Activated CD4-positive, alpha-beta T cell treated with anti-CD3 and anti-CD28 coated beads, Interleukin-10, Interleukin-2, amounts not matched to agents 100 ng/mL and 50 ng/mL, durations not matched to agents 16 hours and 8 hours (primary cell): ENCODE results near the gene ITGA2.

ENCODE experiments used
- DNase-seq: peaks from one replicate; pipeline ENCODE4 v3.0.0-alpha.2; 2020

Gene ITGA2

GRCh38 chr5:52989781-52990527, 802 bp downstream of the ITGA2 start:
- DNase-seq, result peak; percentile 41

DNA sequence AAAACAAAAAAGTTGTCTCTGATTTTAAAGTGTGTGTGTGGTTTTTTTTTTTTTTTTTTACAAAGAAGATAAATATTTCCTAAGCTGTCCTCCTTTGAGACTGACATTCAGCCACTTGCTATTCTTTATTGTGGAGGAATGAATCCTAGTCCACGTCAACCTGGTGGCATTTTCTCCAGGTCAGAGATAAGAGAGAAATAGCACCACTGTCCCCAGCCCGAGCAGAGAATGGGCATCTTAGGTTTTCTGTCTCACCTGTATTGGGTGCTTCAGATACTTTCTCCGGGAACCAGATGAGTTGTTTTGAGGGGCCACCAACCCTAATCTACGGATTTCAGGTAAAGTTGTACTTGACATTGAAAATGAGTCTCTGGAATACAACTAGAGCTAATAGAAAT, 1.4 kb downstream of the ITGA2 start:
- DNase-seq, result no peak

DNA sequence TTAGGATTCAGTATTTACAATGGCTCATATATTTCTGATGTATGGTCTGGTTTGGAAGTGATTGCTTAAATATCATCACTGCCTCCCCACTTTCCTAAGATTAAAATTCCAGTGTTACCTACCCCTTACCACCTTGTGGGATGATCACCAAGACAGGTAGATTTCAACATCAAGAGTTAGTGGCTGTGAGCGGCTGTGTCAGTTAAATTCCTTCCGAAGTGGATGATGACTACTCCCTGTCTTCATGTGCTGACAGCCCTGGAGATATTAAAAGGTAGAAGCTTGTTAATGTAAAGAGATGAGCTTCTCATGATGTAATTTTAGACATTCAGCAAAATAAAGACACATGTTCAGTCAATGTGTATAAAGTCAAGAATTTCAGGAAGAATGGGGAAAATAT, 4.2 kb downstream of the ITGA2 start:
- DNase-seq, result no peak

GRCh38 chr5:52994266-52994665, 5.1 kb downstream of the ITGA2 start:
- DNase-seq, result no peak

- no peak for DNase-seq
Observed at GRCh38 chr5:52995095-52995494, 5.9 kb downstream of the ITGA2 start.

DNA sequence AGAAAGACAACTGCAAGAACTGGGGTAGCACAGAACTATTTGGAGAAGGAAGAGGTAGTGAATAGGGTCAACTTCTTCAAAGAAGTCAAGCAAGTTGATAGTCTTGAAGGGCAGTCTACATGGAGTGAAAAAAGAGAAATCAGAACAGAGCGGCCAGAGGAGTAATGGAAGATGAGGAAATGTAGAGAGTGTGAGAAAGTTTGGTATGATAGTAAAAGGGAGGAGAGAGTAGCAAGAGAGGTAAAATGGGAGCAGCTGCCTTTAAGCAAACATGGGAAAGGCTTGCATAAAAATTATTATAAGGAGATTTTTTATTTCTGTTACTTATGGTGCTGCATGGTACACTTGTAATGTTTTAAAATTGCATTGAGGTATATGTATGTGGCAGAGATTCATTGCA, 6.8 kb downstream of the ITGA2 start:
- DNase-seq, result no peak

DNA sequence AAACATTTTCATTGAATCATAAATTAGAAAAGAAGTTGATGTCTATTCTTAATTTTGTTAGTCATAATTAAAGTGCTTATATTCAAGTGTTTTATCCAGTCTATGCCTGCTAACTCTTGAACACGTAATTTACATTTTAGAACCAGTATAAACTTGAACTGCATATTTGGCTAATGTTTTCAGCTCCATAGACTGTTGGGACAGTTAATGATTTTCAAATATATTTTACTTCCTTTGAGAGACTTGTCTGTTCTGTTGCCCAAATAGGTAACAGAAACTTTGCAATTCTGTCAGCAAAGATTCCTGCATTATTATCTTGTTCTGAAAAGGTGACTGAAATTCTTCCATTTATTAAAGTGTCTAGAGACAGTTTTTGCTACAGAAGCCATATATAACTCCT, 7.8 kb downstream of the ITGA2 start:
- no peak for DNase-seq

- no peak for DNase-seq
Observed at GRCh38 chr5:52997424-52997823, 8.3 kb downstream of the ITGA2 start.

DNA sequence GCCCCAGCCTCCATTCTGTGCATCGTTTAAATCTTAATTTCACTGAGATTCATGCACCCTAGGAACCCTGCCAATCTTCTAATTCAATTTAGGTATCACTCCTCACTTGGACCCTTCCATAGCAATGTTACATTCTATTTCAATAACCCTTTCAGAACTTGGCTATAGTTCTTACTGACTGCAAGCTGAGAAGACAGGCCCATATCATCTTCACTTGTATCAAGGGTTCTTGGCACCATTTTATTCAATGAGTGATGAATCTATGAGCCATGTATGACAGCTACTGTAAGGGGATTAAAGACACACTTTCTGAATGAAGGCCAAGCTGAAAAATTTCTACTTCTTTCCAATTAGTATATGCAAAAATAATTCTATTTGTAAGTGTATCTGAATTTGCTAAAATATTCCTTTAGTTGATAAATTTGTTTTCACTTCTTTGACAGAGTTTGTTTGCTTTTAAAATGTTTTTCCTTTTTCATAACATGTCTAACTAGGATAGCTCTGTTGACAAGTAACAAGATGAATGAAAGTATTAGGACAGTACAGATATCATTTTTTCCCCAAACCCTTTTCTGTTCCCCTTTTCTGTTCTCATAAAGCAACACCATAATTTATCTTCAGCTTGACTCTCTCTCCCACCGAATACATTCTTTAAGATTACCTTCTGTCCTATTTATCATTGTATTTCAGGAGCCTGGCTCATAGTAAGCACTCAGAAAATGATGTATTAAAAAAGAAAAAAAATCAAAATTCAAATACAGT, 9.6 kb downstream of the ITGA2 start:
- no peak for DNase-seq

DNA sequence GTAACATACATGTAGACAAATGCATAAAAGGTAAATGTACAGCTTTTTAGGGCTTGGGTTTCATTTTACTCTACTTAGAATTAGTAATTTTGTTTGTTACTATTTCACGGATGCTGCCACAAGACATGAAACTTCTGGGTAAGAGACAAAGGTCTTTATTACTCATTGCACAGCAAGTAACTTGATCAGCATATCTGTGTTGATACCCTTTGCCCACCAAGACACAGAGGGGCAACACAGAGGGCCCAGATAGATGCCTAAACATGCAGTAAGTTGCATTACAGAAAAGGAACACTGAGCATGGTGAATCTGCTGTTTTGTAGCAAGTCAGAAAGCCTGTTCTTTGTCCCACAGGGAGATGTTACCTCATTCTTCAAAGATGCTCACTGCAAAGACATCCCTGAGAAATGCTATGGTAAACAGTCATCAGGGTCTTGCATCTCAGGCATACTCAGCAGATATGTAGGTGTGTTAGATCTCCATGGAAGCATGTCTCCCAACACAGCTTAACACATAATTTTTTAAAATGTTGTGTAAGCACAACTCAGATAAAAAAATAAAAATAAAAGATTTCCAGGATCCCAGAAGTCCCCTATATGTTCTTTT, 10.3 kb downstream of the ITGA2 start:
- DNase-seq, result peak; percentile 65

DNA sequence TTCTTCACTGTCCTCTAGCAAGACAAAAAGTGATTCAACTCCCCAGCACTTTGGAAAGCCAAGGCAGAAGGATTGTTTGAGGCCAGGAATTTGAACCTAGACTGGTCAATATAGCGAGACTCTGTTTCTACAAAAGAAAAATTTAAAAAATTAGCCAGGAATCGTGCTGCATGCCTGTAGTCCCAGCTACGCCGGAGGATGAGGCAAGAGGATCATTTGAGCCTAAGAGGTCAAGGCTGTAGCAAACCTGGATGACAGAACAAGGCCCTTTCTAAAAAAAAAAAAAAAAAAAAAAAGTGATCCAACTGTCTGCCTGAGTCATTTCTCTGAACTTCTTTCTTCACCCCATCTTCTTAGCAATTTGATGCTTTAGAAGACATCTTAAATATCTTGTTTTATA, 12.4 kb downstream of the ITGA2 start:
- DNase-seq, result no peak

DNA sequence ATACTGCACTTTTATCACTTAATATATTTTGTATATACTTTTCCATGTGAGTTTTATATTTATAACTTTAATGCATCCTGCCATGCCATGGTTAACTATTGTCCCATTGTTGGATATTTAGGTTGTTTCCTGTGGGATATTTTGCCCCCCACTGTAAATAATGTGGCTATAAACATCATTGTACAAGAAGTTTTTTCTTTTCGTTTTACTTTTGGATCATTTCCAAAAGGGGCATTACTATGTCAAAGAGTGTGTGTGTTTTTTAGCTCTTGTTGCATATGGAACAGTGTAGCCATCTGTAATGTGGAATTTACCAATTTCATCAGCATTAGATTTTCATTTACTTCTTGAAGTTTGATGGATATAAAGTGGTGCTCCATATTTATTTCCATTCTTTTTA, 13.3 kb downstream of the ITGA2 start:
- no peak for DNase-seq

GRCh38 chr5:53003144-53003543, 14.0 kb downstream of the ITGA2 start:
- no peak for DNase-seq

- no peak for DNase-seq
Observed at GRCh38 chr5:53006911-53007890, 18.0 kb downstream of the ITGA2 start.

GRCh38 chr5:53008751-53009150, 19.6 kb downstream of the ITGA2 start:
- DNase-seq, result peak; percentile 92

DNA sequence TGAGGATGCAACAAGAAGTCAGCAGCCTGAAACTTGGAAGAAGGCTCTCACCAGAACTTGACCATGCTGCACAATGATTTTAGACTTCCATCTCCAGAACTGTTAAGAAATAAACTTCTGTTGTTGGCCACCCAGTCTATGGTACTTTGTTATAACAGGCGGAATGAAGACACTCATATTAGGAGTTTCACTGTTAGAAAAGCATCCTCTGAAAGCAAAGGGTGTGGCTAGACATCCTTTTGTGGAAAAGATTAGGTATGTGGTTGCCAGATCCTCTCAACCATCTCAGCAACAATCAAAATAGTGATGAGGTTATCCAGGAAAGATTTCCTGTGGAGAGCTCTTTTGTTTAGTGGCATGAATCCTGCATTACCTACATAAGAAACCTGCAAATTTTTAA, 20.7 kb downstream of the ITGA2 start:
- DNase-seq, result peak; percentile 83

DNA sequence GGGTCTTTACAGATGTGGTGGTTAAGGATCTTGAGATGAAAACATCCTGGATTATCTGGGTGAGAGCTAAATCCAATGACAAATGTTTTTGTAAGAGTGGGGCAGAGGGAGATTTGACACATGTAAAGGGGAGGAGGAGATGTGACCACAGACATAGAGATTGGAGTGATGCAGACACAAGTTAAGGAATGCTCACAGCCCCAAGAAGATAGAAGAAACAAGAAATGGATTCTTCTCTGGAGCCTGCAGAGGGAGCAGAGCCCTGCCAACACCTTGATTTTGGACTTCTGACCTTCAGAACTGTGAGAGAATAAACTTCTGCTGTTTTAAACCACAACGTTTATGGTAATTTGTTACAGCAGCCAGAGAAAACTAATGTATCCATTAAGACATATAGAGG, 21.7 kb downstream of the ITGA2 start:
- no peak for DNase-seq

DNA sequence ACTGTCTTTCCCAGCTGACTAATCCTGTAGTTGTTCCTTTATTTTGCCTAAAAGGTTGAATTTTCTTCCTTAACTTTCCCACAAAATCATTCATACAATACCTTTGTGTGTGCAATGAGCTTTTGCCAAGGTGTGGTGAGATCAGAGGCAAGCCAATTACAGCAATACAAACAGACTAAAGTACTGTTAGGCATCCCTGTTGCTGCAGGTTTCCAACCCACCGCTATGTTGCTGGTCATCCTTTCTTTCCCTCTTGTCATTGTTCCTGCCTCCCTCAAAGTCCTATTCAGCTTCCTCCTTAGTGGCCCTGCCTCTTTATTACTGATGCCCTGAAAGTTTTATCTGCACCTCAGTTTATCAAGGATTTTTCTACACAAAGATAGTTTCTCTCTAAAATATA, 22.1 kb downstream of the ITGA2 start:
- no peak for DNase-seq

DNA sequence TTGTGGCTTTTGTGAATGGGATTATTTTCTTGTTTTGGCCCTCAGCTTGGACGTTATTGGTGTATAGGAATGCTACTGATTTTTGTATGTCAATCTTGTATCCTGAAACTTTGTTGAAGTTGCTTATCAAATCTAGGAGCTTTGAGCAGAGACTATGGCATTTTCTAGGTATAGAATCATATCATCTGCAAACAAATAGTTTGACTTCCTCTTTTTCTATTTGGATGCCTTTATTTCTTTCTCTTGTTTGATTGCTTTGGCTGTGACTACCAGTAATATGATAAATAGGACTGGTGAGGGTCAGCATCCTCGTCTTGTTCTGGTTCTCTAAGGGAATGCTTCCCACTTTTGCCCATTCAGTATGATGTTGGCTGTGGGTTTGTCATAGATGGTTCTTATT, 24.7 kb downstream of the ITGA2 start:
- DNase-seq, result no peak

GRCh38 chr5:53017383-53017782, 28.2 kb downstream of the ITGA2 start:
- no peak for DNase-seq

DNA sequence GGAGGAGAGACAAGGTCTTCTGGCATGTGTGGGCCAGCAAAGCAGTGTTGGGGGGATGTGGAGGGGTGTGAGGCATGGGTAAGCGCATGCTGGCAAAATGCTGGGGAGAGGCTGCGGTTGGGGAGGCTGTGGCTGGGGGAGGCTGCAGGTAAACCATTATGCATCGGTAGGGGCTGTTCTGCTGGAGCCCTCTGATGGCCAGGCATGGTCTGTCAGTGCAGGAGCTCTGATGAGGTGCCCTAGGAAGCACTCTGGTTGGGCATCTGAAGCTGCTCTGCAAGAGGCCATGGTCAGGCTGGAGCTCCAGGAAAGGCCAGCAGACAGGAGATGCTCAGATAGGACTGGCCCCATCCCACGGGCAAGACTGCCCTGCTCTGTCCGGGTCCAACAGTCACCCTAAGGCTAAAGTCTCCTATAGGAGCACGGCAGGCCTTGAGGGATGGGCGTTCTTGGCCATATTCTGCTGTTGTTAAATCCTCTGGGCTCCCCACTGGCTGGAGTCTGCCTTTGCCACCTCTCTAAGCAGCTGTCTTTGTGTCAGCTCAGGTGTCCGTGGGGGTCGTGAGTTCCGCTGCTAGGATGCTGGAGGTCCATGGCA, 28.7 kb downstream of the ITGA2 start:
- DNase-seq, result no peak

GRCh38 chr5:53019320-53019719, 30.2 kb downstream of the ITGA2 start:
- no peak for DNase-seq
